Stimulated activated CD4-positive, alpha-beta T cell treated with anti-CD3 and anti-CD28 coated beads, Interleukin-4, amount 100 ng/mL, for 1 hour (primary cell): ENCODE results near the gene SSPN.

ENCODE experiments used
- DNase-seq: peaks from one replicate; pipeline ENCODE4 v3.0.0-alpha.2; 2020

Gene SSPN

GRCh38 chr12:26195250-26195640 is at the start of gene SSPN:
TSS of gene SSPN (plus strand) at chr12:26195573. CDS start at chr12:26195673, 100 bp downstream.
- peak; percentile 3 for DNase-seq

GRCh38 chr12:26148291-26148690 is 47.1 kb upstream of the SSPN start:
- DNase-seq: no peak

GRCh38 chr12:26149968-26150500 is 45.3 kb upstream of the SSPN start:
- no peak for DNase-seq

- no peak for DNase-seq
Measured at GRCh38 chr12:26150736-26151450, 44.5 kb upstream of the SSPN start.

- DNase-seq: no peak
Measured at GRCh38 chr12:26152507-26153102, 42.8 kb upstream of the SSPN start.

GRCh38 chr12:26153421-26154154 is 41.8 kb upstream of the SSPN start:
- no peak for DNase-seq

GRCh38 chr12:26156201-26156871 is 39.0 kb upstream of the SSPN start:
- DNase-seq: no peak

- DNase-seq: no peak
Measured at GRCh38 chr12:26157001-26157400, 38.4 kb upstream of the SSPN start.

- no peak for DNase-seq
Measured at GRCh38 chr12:26158078-26158764, 37.2 kb upstream of the SSPN start.

- DNase-seq: no peak
Measured at GRCh38 chr12:26162174-26162573, 33.2 kb upstream of the SSPN start.

- DNase-seq: no peak
Measured at GRCh38 chr12:26162905-26163304, 32.5 kb upstream of the SSPN start.

- no peak for DNase-seq
Measured at GRCh38 chr12:26164118-26164517, 31.3 kb upstream of the SSPN start.

- no peak for DNase-seq
Measured at GRCh38 chr12:26172013-26172412, 23.4 kb upstream of the SSPN start.

- no peak for DNase-seq
Measured at GRCh38 chr12:26172539-26172938, 22.8 kb upstream of the SSPN start.

- DNase-seq: no peak
Measured at GRCh38 chr12:26172946-26173552, 22.3 kb upstream of the SSPN start.

- DNase-seq: no peak
Measured at GRCh38 chr12:26176725-26177124, 18.6 kb upstream of the SSPN start.

GRCh38 chr12:26177283-26177682 is 18.1 kb upstream of the SSPN start:
- no peak for DNase-seq

- no peak for DNase-seq
Measured at GRCh38 chr12:26179826-26180225, 15.5 kb upstream of the SSPN start.

GRCh38 chr12:26182377-26182776 is 13.0 kb upstream of the SSPN start:
- DNase-seq: no peak

- DNase-seq: no peak
Measured at GRCh38 chr12:26185532-26186320, 9.6 kb upstream of the SSPN start.
